ENCODE results near the gene PRDX6.
A peak's percentile ranks its signal among the peaks of the same experiment; 100 is the strongest.

DNA sequence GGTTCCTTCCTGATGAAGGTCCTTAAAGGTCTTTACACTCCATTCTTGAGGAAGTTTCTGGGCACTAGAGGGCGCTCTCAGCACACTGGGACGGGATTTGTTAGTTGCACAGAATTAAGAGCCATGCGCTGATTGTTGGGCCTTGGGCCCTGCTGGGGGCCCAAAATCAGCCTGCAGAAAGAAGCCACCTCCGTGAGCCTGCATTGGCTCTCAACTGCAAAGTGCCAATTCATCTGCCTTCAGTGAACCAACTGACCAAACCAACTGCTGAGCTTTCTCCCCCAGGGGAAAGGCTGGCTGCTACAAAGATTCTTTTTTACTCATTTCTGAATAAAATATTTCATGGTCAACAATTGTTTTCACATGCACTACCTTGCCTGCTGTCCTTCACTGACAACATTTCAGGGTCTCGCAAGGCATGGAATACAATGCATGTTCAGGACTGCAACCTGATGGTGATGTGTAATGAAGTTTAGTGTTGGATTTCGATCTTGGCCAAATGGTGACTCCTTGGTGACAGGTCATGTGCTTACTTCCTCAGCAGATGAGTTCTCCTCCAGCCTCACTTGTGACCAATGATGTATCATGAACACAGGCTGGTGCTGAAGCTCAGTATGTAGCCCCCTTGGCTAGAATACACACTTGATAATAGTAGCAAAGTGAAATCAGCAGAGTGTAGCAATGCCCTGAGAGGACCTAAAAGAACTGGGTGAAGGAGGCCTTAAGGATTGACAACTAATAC, 45.7 kb upstream of the PRDX6 start:
- TF ChIP-seq POLR2A (IDR thresholded peaks at IDR 0.05; ENCODE audit: low read length) = no peak
- TF ChIP-seq, protein P1, sequence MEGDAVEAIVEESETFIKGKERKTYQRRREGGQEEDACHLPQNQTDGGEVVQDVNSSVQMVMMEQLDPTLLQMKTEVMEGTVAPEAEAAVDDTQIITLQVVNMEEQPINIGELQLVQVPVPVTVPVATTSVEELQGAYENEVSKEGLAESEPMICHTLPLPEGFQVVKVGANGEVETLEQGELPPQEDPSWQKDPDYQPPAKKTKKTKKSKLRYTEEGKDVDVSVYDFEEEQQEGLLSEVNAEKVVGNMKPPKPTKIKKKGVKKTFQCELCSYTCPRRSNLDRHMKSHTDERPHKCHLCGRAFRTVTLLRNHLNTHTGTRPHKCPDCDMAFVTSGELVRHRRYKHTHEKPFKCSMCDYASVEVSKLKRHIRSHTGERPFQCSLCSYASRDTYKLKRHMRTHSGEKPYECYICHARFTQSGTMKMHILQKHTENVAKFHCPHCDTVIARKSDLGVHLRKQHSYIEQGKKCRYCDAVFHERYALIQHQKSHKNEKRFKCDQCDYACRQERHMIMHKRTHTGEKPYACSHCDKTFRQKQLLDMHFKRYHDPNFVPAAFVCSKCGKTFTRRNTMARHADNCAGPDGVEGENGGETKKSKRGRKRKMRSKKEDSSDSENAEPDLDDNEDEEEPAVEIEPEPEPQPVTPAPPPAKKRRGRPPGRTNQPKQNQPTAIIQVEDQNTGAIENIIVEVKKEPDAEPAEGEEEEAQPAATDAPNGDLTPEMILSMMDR (IDR thresholded peaks at IDR 0.05) = peak; percentile 97
- no peak for TF ChIP-seq ZFP36 (IDR thresholded peaks at IDR 0.05; ENCODE audit: borderline replicate concordance, partially characterized antibody)
- TF ChIP-seq, protein P2, sequence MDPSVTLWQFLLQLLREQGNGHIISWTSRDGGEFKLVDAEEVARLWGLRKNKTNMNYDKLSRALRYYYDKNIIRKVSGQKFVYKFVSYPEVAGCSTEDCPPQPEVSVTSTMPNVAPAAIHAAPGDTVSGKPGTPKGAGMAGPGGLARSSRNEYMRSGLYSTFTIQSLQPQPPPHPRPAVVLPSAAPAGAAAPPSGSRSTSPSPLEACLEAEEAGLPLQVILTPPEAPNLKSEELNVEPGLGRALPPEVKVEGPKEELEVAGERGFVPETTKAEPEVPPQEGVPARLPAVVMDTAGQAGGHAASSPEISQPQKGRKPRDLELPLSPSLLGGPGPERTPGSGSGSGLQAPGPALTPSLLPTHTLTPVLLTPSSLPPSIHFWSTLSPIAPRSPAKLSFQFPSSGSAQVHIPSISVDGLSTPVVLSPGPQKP (IDR thresholded peaks at IDR 0.05; ENCODE audit: low read depth, low read length) = no peak
- TF ChIP-seq, protein P3, sequence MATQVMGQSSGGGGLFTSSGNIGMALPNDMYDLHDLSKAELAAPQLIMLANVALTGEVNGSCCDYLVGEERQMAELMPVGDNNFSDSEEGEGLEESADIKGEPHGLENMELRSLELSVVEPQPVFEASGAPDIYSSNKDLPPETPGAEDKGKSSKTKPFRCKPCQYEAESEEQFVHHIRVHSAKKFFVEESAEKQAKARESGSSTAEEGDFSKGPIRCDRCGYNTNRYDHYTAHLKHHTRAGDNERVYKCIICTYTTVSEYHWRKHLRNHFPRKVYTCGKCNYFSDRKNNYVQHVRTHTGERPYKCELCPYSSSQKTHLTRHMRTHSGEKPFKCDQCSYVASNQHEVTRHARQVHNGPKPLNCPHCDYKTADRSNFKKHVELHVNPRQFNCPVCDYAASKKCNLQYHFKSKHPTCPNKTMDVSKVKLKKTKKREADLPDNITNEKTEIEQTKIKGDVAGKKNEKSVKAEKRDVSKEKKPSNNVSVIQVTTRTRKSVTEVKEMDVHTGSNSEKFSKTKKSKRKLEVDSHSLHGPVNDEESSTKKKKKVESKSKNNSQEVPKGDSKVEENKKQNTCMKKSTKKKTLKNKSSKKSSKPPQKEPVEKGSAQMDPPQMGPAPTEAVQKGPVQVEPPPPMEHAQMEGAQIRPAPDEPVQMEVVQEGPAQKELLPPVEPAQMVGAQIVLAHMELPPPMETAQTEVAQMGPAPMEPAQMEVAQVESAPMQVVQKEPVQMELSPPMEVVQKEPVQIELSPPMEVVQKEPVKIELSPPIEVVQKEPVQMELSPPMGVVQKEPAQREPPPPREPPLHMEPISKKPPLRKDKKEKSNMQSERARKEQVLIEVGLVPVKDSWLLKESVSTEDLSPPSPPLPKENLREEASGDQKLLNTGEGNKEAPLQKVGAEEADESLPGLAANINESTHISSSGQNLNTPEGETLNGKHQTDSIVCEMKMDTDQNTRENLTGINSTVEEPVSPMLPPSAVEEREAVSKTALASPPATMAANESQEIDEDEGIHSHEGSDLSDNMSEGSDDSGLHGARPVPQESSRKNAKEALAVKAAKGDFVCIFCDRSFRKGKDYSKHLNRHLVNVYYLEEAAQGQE (IDR thresholded peaks at IDR 0.05) = no peak
- TF ChIP-seq CEBPB (IDR thresholded peaks at IDR 0.05) = no peak
- no peak for TF ChIP-seq HOXA7 (CRISPR knock-in tag; IDR thresholded peaks at IDR 0.05)
- no peak for TF ChIP-seq FOXS1 (CRISPR knock-in tag; IDR thresholded peaks at IDR 0.05)
